GM12874 (cell line): Measurements from ENCODE around the gene CDC25C.

ENCODE experiments used
- CTCF ChIP-seq: IDR thresholded peaks from 2 replicates; pipeline ENCODE4 v1.5.1; 2011; ENCODE audit warnings: low read depth, mild to moderate bottlenecking, control low read depth, low read length, moderate library complexity; ENCODE audit not compliant: insufficient read depth

Gene CDC25C

GRCh38 chr5:138252944-138253343 lies 78.7 kb downstream of the CDC25C start:
- no peak for TF ChIP-seq CTCF

GRCh38 chr5:138246822-138247221 lies 84.8 kb downstream of the CDC25C start:
- no peak for TF ChIP-seq CTCF

GRCh38 chr5:138246334-138246733 lies 85.3 kb downstream of the CDC25C start:
- TF ChIP-seq CTCF, result no peak

- no peak for TF ChIP-seq CTCF
These were observed 85.9 kb downstream of the CDC25C start for GRCh38 chr5:138245717-138246116.

GRCh38 chr5:138243794-138244193 lies 87.8 kb downstream of the CDC25C start:
- no peak for TF ChIP-seq CTCF

GRCh38 chr5:138241688-138242571 lies 89.7 kb downstream of the CDC25C start:
- TF ChIP-seq CTCF, result no peak

- TF ChIP-seq CTCF, result no peak
These were observed 90.8 kb downstream of the CDC25C start for GRCh38 chr5:138240650-138241385.
